OCI-LY1 (cell line): ENCODE data around the gene NOX5.
"Not testable (repeated sequence)": the region's sequence is repeated elsewhere in the genome, so short reads cannot be mapped to it uniquely, and the experiment has no call there.

ENCODE experiments used
- H2AFZ ChIP-seq: fragments of 200-600 bp; sonication (generic), shearing (Covaris generic); 2 replicates; pipeline ENCODE4 v1.6.0; 2014; ENCODE audit warnings: antibody characterized with exemption, mild to moderate bottlenecking, low read length
- H3F3A ChIP-seq: fragments of 200-600 bp; sonication (generic), shearing (Covaris generic); 2 replicates; pipeline ENCODE4 v1.6.0; 2014; ENCODE audit warnings: mild to moderate bottlenecking, antibody characterized with exemption, low read length, moderate library complexity; ENCODE audit not compliant: insufficient read depth
- H3K27ac ChIP-seq: fragments of 200-600 bp; sonication (generic); 2 replicates; pipeline ENCODE4 v1.5.1; 2014; ENCODE audit warnings: low read length, mixed run types, mild to moderate bottlenecking, low read depth; ENCODE audit not compliant: poor library complexity, severe bottlenecking
- H3K27me3 ChIP-seq: fragments of 200-600 bp; sonication (generic); 2 replicates; pipeline ENCODE4 v1.6.0; 2014; ENCODE audit warnings: antibody characterized with exemption, mild to moderate bottlenecking, low read length, moderate library complexity; ENCODE audit not compliant: insufficient read depth
- H3K36me3 ChIP-seq: fragments of 200-600 bp; sonication (generic); 2 replicates; pipeline ENCODE4 v1.6.1; 2014; ENCODE audit warnings: mild to moderate bottlenecking, antibody characterized with exemption, low read length, moderate library complexity, mixed read lengths; ENCODE audit not compliant: insufficient read depth
- H3K4me1 ChIP-seq: fragments of 200-600 bp; sonication (generic); 2 replicates; pipeline ENCODE4 v1.5.1; 2014; ENCODE audit warnings: mild to moderate bottlenecking, low read length, moderate library complexity; ENCODE audit not compliant: insufficient read depth, severe bottlenecking
- H3K4me2 ChIP-seq: fragments of 200-600 bp; sonication (generic), shearing (Covaris generic); 2 replicates; pipeline ENCODE4 v1.6.1; 2014; ENCODE audit warnings: low read length
- H3K4me3 ChIP-seq: fragments of 200-600 bp; sonication (generic); 2 replicates; pipeline ENCODE4 v1.5.1; 2014; ENCODE audit warnings: low read length, low read depth, mild to moderate bottlenecking, mixed read lengths; ENCODE audit not compliant: poor library complexity, severe bottlenecking
- H3K79me2 ChIP-seq: fragments of 200-600 bp; shearing (Covaris generic); 2 replicates; pipeline ENCODE4 v1.6.1; 2016; ENCODE audit warnings: mixed run types, low read length, mixed read lengths; ENCODE audit not compliant: insufficient read depth
- H3K9ac ChIP-seq: fragments of 200-600 bp; sonication (generic), shearing (Covaris generic); 2 replicates; pipeline ENCODE4 v1.6.1; 2014; ENCODE audit warnings: mild to moderate bottlenecking, low read length, mixed read lengths
- H3K9me2 ChIP-seq: fragments of 200-600 bp; sonication (generic), shearing (Covaris generic); 2 replicates; pipeline ENCODE4 v1.6.1; 2014; ENCODE audit warnings: low read depth, mild to moderate bottlenecking, low read length, mixed read lengths
- H3K9me3 ChIP-seq: fragments of 200-600 bp; shearing (Covaris generic); 2 replicates; pipeline ENCODE4 v1.6.1; 2014; ENCODE audit warnings: low read length, mixed read lengths
- H4K20me1 ChIP-seq: fragments of 200-600 bp; sonication (generic), shearing (Covaris generic); 2 replicates; pipeline ENCODE4 v1.6.0; 2016; ENCODE audit warnings: mild to moderate bottlenecking, low read length; ENCODE audit not compliant: insufficient read depth
- CTCF ChIP-seq: fragments of 200-600 bp; sonication (generic), shearing (Covaris generic); IDR thresholded peaks from 2 replicates; pipeline ENCODE4 v1.5.1; 2017; ENCODE audit warnings: mild to moderate bottlenecking, antibody characterized with exemption, low read length, moderate library complexity, mixed read lengths
- EZH2 ChIP-seq: fragments of 200-600 bp; sonication (generic), shearing (Covaris generic); IDR thresholded peaks from 2 replicates; pipeline ENCODE4 v1.8.0; 2017; ENCODE audit warnings: borderline replicate concordance, mixed run types, mild to moderate bottlenecking, antibody characterized with exemption, low read length, moderate library complexity, mixed read lengths

Gene NOX5

GRCh38 chr15:68969298-68969697 lies 45.2 kb upstream of the NOX5 start:
- Histone ChIP-seq H3K4me1 (no peaks in the 10 kb centered on the region), H2AFZ (no peak overlapping the region), H3K79me2 (no peaks in the 10 kb centered on the region), H3K4me2 (no peak overlapping the region), H3K9me2 (no peaks in the 10 kb centered on the region), H4K20me1 (no peaks in the 10 kb centered on the region), H3F3A (no peaks in the 10 kb centered on the region), H3K27ac (no peak overlapping the region), H3K9ac (no peak overlapping the region), H3K27me3 (no peaks in the 10 kb centered on the region; the same call in 1 of the 2 replicates), H3K9me3 (peaks cover 6% of the 10 kb centered on the region; the same call in 1 of the 2 replicates), H3K4me3 (no peak overlapping the region), H3K36me3 (no peaks in the 10 kb centered on the region)
- TF ChIP-seq CTCF (no peak), EZH2 (no peak)

- Histone ChIP-seq H3K4me3 (no peak overlapping the region), H4K20me1 (no peaks in the 10 kb centered on the region), H3F3A (no peaks in the 10 kb centered on the region), H3K9me3 (peaks cover 6% of the 10 kb centered on the region; the same call in 1 of the 2 replicates), H2AFZ (no peak overlapping the region), H3K9me2 (no peaks in the 10 kb centered on the region), H3K36me3 (no peaks in the 10 kb centered on the region), H3K27ac (no peak overlapping the region), H3K27me3 (no peaks in the 10 kb centered on the region; the same call in 1 of the 2 replicates), H3K4me1 (no peaks in the 10 kb centered on the region), H3K4me2 (no peak overlapping the region), H3K9ac (no peak overlapping the region), H3K79me2 (no peaks in the 10 kb centered on the region)
- no peak for TF ChIP-seq CTCF
- TF ChIP-seq EZH2: no peak
These were observed 42.1 kb upstream of the NOX5 start for GRCh38 chr15:68972201-68973065.

- not testable (repeated sequence) for H2AFZ ChIP-seq, H3K4me2 ChIP-seq, H3K4me1 ChIP-seq, H4K20me1 ChIP-seq, H3K79me2 ChIP-seq, H3K9me3 ChIP-seq, H3K36me3 ChIP-seq, H3K27ac ChIP-seq, H3K9ac ChIP-seq, H3K27me3 ChIP-seq, H3K4me3 ChIP-seq, H3K9me2 ChIP-seq, H3F3A ChIP-seq
These were observed 38.8 kb upstream of the NOX5 start for GRCh38 chr15:68975651-68976160.

- not testable (repeated sequence) for H3K9me3 ChIP-seq, H4K20me1 ChIP-seq, H3K4me1 ChIP-seq, H3K4me2 ChIP-seq, H3F3A ChIP-seq, H3K27ac ChIP-seq, H3K36me3 ChIP-seq, H2AFZ ChIP-seq, H3K9ac ChIP-seq, H3K79me2 ChIP-seq, H3K27me3 ChIP-seq, H3K4me3 ChIP-seq, H3K9me2 ChIP-seq
These were observed 37.1 kb upstream of the NOX5 start for GRCh38 chr15:68977426-68977825.
